ENCODE data around the gene PRTG. TPM values are rescaled to one million over a fixed set of nuclear protein-coding genes. Genes with fewer than 3 reads are reported as not detected.

The PRTG gene
- total RNA-seq, 1 experiment from 2014 or later, result 11.4 TPM

GRCh38 chr15:55564347-55565145 lies 178.4 kb downstream of the PRTG start:
- Histone ChIP-seq H3K27ac (ENCODE audit: low read length) (no peak overlapping the region), H3K27me3 (ENCODE audit: control insufficient read depth, insufficient read depth, low read length) (no peaks in the 10 kb centered on the region), H3K4me1 (ENCODE audit: control insufficient read depth, insufficient read depth, low read length) (no peaks in the 10 kb centered on the region), H3K36me3 (ENCODE audit: control insufficient read depth, insufficient read depth, low read length) (no peaks in the 10 kb centered on the region), H3K4me3 (ENCODE audit: low read depth in 2 of 2, low read length in 2 of 2) (no peak overlapping the region), H3K9me3 (ENCODE audit: control insufficient read depth, insufficient read depth, low read depth, low read length) (no peaks in the 10 kb centered on the region)
- POLR2A ChIA-PET, result no interaction called here
- DNase-seq (ENCODE audit: low read depth, low spot score) (no peak), ATAC-seq (peak; percentile 72; the same call in 1 of the 2 replicates)
- TF ChIP-seq POLR2AphosphoS5 (IDR thresholded peaks at IDR 0.05; ENCODE audit: low read depth, low read length), result no peak
- TF ChIP-seq, protein P1, sequence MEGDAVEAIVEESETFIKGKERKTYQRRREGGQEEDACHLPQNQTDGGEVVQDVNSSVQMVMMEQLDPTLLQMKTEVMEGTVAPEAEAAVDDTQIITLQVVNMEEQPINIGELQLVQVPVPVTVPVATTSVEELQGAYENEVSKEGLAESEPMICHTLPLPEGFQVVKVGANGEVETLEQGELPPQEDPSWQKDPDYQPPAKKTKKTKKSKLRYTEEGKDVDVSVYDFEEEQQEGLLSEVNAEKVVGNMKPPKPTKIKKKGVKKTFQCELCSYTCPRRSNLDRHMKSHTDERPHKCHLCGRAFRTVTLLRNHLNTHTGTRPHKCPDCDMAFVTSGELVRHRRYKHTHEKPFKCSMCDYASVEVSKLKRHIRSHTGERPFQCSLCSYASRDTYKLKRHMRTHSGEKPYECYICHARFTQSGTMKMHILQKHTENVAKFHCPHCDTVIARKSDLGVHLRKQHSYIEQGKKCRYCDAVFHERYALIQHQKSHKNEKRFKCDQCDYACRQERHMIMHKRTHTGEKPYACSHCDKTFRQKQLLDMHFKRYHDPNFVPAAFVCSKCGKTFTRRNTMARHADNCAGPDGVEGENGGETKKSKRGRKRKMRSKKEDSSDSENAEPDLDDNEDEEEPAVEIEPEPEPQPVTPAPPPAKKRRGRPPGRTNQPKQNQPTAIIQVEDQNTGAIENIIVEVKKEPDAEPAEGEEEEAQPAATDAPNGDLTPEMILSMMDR (IDR thresholded peaks at IDR 0.05), result peak; percentile 31
- TF ChIP-seq REST (IDR thresholded peaks at IDR 0.05; ENCODE audit: insufficient read depth in 1 of 2, low read depth in 2 of 2, low read length in 1 of 2), result no peak
- no peak for TF ChIP-seq TCF7L2 (IDR thresholded peaks at IDR 0.05; ENCODE audit: low read depth, low read length)
- no peak for TF ChIP-seq SIN3A (IDR thresholded peaks at IDR 0.05; ENCODE audit: borderline replicate concordance, insufficient read depth, low read depth, low read length)
- intact Hi-C loops (cut with micrococcal nuclease; ENCODE audit: unreplicated experiment) (no loop called here), in situ Hi-C loops (cut with HindIII; ENCODE audit: low pct_unique_long_range_greater_than_20kb, low sequenced_read_pairs) (no loop called here)
- CTCF ChIA-PET, result no interaction called here
- BruUV-seq (replicated peaks), result no TSS peak

GRCh38 chr15:55562601-55563000 lies 180.4 kb downstream of the PRTG start:
- ChIA-PET POLR2A (no interaction called here), CTCF (no interaction called here)
- no peak for ATAC-seq
- no peak overlapping the region for H3K27ac ChIP-seq (ENCODE audit: low read length)
- no peaks in the 10 kb centered on the region for H3K36me3 ChIP-seq (ENCODE audit: control insufficient read depth, insufficient read depth, low read length)
- no peaks in the 10 kb centered on the region for H3K27me3 ChIP-seq (ENCODE audit: control insufficient read depth, insufficient read depth, low read length)
- BruUV-seq (replicated peaks), result no TSS peak
- intact Hi-C loops (cut with micrococcal nuclease; ENCODE audit: unreplicated experiment), result no loop called here
- H3K4me3 ChIP-seq (ENCODE audit: low read depth in 2 of 2, low read length in 2 of 2), result no peak overlapping the region
- H3K9me3 ChIP-seq (ENCODE audit: control insufficient read depth, insufficient read depth, low read depth, low read length), result no peaks in the 10 kb centered on the region
- in situ Hi-C loops (cut with HindIII; ENCODE audit: low pct_unique_long_range_greater_than_20kb, low sequenced_read_pairs), result no loop called here
- H3K4me1 ChIP-seq (ENCODE audit: control insufficient read depth, insufficient read depth, low read length), result no peaks in the 10 kb centered on the region
- TF ChIP-seq REST (IDR thresholded peaks at IDR 0.05; ENCODE audit: insufficient read depth in 1 of 2, low read depth in 2 of 2, low read length in 1 of 2), result no peak
- no peak for DNase-seq (ENCODE audit: low read depth, low spot score)

Other genes with a start within 250 kb of the PRTG start
- 2.4 TPM for gene DNAAF4, start 234.9 kb downstream of the PRTG start, total RNA-seq (2021; ENCODE audit: unreplicated experiment)
- 2.4 TPM for gene PYGO1, start 154.8 kb downstream of the PRTG start, total RNA-seq (2021; ENCODE audit: unreplicated experiment)